DMS153 treated with DMSO at 0.1 percent for 48 hours (cell line): ENCODE data around the gene MDFIC.

ENCODE experiments used
- DNase-seq: peaks from one replicate; lab custom pipeline; 2025; ENCODE audit not compliant: unreplicated experiment; lab: John Stamatoyannopoulos, UW

Gene MDFIC

DNA sequence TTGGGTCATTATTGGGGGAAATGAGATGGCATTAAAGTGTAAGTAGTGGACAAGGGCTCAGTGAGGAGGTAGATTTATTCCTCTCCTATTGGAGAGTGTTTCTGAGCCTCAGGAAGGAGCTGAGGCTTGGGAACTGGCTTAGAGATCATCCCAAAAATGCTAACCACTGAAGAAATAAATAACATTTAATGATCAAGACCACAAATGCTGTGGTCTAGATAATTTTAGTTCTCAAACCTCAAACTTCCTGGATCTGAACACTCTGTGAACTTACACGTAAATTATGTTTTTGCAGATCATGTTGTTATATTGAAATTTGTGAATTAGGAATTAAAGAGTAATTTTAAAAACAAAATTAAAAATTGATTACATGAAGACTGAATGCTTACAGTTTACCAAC, 27.3 kb downstream of the MDFIC start:
- DNase-seq = no peak

DNA sequence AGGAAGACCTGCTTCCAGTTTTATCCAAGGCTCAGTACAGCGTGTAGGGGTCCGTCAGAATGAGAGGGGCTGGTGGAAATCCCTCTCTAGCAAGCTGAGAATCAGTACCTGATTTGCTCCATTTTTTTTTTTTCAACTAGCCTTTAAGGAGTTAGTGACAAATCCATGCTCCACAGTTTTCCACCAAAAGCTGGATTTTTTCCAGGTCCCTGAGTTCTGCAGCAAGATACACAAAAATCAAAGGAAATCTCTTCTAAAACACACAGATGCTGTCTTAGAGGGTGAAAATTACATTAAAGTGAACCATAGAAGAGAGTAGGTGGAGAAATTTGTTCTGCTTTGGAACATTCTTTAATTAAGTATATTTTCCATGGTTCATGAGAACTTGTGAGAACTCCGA, 30.4 kb downstream of the MDFIC start:
- DNase-seq = no peak

DNA sequence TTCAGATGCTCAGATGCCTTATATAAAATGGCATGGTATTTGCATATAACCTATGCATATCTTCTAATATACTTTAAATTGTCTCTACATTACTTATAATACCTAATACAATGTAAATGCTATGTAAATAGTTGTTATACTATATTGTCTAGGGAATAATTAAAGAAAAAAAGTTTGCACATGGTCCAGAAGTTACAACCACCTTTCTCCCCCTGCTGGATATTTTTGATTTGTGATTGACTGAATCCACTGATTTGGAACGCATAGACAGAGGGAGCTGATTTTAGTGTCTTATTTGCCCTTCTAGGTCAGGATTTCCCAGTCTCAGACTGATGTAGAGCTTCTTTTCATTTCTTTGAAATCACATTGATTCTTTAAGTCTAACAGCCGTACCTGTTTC, 31.8 kb downstream of the MDFIC start:
- DNase-seq = no peak

DNA sequence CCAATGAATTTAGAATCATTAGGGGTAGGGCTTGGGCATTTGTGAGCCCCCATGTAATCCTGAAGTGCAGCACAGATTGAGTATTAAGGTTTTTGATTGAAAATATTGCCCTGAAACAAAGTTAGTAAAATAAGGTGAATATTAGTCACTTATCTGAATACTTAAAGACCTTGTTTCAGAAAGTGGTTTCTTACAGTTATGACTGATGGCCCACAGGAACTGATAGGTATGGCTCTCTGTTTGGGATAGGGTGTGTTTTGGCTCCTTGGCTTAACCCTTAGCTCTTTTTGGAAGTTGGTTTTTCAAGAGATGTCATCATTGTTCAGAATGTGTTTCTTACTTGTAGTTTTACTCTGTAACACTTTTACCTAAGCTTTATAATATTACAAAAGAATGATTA, 34.8 kb downstream of the MDFIC start:
- DNase-seq = no peak

DNA sequence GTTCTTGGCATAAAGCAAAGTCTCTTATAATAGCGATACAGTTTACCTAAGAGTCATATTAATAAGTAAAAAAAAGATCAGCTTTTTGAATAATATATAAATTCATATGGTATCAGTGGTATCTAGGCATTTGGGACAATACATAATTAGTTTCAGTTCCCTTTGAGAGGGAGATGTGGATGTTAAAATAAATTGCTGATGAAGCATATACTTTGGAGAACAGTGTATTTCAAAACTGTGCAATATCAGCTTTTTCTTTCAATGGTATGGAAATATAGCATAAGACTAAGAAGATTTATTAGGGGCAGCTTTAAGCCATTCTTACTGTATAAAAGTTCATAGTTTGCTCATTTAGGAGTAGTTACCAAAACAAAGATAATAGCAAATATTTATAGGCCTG, 35.5 kb downstream of the MDFIC start:
- no peak for DNase-seq

DNA sequence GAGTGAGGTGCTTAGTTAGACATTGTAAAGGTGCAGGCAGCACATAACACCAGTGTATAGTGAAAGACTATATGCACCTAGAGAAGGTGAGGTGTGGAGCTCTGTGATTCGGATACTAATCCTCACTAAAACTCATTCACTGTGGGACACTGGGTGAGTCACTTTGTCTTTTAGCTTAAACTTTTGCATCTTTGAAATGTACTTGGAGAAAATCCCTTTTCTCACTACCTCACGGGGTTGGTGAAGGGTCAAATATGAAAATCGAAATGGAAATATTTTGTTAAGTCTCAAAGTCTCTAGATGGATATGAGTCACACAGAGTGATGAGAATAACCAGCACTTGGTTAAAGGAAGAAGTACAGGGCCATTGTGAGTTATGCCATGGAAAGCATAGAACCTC, 38.0 kb downstream of the MDFIC start:
- DNase-seq = no peak

DNA sequence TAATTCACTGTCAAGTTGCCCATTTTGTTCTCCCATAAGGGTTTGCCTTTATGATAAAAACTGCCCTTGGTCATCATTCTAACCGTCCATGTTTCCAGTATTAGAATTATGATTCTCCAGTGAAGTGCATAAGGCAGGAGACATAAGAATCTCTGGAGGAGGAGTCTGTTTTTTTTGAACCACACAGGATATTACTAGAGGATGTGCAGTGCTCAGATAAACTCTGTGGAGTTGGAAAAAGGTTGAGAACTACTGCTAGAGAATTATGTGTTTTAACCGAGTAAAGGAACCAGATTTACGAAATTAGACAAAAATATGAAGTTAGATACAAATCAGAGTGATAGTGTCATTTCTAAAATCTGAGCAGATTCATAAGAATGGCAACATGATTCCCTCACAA, 40.5 kb downstream of the MDFIC start:
- no peak for DNase-seq

DNA sequence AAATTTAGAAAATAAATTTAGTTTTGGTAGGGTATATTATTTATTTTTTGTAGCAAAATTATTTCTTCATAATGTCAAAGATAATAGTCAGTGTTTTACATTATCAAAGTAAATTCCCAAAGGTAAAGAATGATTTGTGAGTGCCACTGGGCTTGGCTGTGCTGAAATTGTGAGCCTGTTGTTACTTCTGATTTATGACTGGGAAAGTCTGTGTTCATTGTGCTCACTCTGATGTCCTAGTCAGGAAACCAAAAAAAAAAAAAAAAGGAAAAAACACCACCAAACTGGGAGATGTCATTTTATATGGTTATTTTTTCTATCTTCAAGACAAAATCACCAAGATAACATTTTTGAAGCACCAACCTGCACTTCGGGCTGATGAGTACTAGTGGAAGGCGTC, 44.3 kb downstream of the MDFIC start:
- no peak for DNase-seq

DNA sequence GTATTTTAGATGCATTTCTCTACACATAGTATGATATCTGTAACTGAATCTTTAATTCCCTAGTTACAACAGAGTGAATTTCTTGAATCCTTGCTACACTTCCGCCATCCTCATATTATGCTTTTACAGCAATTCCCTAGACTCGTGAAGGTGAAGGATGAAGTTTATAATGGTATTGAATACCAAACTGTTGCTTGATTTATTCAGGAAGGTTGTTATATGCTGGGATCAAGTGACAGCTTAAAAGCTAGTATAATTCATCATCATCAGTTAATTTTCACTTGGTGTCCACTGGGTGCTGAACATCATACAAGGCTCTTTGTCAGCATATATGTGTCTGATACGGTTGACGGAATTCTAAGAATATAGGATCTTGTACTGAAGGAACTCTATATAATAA, 47.2 kb downstream of the MDFIC start:
- no peak for DNase-seq

DNA sequence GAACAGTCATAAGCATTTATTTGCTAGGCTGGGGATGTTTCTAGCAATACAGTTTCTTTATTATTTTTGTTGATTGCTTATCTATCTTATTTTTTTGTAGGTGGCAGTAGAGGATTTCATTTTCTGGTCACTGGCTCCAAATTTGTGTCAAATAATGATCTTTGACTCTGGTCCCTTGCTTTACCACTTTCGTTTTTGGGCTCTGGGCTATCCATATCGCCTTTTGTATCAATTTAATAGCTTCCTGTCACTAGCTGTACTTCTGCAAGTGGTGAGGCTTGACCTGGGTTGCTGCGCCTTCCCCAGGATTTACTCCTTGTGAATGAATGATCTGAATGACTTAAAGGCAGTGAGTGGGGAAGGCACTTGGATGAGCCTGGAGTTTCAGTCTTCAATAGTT, 48.4 kb downstream of the MDFIC start:
- DNase-seq = no peak

DNA sequence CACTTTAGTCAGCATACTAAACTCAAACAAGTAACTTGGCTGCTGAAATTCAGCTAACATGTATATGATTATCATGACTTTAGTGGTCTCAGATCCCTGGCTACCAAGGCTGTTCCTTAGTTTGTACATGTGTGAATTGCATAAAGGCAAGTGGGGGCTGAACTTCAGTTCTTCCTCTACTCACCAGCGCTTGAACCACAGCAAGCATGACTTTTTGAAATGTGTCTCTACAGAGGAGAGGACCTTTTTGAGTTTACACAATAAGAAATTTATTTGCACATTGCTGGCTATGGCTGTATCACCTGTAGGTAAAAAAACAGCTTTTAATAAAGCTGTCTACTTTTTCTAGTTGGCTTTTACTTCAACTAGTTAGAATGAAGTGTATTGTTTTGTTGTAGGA, 48.8 kb downstream of the MDFIC start:
- no peak for DNase-seq

DNA sequence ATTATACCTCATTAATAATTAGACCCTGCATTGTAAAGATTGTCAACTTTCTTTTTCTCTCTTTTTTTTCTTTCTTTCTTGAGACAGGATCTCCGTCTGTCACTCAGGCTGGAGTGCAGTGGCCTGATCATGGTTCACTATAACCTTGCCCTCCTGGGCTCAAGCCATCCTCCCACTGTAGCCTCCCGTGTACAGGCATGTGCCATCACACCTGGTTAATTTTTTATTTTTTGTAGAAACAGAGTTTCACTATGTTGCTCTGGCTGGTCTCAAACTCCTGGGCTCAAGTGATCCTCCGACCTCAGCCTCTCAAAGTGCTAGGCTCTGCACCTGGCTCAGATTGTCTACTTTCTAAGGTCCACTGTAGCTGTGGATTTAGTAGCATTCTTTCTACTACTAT, 50.7 kb downstream of the MDFIC start:
- no peak for DNase-seq

DNA sequence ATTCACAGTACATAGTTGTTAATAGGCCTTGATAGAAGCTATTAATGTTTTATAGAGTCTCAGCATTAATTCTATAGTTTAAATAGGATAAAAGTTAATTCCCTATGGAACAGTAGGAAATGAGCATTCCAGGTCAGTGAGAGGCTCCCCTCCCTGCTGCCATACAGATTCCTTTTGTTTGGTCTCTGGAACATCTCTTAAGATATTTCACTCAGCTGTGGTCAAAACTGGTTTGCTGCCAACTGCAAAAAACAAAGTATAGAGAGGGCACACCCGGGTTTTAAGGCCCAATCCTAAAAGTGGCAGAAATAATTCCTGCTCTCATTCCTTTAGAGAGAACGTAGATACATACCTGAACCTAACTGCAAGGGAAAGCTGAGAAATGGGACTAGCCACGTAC, 51.3 kb downstream of the MDFIC start:
- DNase-seq = no peak

DNA sequence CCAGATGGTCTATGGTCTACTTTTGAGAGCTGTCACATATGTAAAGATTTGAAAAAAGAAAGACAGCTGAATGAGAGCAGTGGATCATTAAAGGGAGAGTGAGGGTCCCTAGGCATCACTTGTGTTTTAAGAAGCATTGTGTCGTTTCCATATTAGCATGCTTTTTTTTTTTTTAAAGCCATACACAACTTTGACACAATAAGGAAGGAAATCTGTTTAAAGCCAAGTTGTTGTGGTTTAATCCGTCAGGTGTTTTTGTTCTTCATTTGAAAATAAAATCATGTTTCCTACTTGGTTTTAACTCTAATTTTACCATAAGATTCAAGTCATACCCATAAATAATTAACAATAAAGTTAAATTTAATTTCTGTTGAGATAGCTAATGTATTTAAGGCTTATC, 53.5 kb downstream of the MDFIC start:
- no peak for DNase-seq

DNA sequence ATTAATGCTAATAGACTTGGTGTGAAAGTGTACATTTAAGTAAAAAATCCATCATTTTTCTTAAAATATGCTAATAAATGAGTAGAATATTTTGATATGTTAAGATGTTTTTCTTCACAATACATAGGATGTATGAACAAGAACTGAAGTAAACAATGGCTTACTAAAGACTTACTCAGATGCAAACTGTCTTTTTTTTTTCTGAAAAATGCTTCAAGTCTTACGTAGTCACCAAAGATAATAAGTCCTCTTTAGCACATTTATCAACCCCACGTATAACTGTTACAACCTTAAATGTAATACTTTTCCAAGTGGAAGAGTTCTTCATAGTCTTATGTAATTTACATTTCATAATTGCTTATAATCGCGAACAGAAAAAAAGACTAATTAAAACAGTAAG, 54.8 kb downstream of the MDFIC start:
- DNase-seq = no peak

DNA sequence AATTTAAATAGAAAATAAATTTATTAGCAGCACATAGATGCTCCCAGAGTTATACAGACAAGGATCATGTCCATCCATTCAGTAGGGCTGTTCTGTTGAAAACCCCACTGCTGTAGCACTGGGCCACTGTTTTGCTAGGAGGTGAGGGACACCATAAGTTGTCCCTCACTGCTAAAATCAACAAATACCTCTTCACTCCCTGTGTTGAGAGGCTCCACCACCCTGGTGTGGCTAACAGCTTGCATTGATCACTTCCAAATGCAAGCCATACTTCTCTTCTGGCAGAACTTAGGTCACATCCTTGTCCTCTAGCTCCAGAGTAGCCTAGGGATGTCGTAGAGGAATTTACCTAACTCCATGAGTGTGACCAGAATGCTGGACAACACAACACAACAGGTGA, 55.4 kb downstream of the MDFIC start:
- DNase-seq = no peak

DNA sequence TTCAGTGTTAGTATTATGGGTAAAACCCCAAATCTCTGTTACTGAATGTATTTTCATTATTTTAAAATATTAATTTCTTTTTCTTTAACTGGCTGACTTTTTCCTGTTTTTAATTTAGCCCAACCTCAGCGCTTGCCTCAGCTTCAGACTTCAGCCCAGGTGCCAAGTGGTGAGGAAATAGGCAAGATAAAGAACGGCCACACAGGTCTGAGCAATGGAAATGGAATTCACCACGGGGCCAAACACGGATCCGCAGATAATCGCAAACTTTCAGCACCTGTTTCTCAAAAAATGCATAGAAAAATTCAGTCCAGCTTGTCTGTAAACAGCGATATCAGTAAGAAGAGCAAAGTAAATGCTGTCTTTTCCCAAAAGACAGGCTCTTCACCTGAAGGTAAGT, 57.5 kb downstream of the MDFIC start:
- DNase-seq = no peak

DNA sequence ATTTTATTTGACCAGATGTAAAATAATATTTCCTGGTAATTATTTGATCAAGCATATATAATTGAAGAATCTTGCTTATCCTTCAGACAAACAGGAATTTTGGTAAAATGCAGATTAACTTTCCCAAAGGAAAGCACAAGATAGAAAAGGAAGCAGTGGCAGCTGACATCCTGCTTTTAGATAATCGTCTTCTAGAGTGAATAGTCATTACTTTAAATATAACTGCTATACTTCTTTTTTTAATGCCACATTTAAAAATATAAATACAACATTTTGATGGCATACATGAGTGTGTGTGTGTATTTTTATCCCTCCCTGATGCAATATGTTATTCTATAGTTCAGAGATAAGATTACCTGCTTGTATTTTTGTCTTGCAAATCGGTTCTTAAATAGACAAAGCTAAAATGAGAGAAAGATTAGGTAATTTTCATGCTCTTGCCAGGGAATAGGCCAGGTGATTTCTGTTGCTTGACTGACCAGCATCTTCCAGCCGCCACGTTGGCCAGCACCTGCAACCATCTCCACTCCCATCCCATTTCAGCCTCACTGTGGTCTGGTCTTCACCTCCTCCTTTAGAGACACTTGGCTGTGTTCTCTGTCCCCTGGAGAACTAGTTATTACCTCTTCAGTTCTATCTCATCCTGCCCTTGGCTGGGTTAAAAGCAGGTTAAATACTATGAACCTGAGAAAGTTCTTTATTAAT, 58.1 kb downstream of the MDFIC start:
- no peak for DNase-seq

DNA sequence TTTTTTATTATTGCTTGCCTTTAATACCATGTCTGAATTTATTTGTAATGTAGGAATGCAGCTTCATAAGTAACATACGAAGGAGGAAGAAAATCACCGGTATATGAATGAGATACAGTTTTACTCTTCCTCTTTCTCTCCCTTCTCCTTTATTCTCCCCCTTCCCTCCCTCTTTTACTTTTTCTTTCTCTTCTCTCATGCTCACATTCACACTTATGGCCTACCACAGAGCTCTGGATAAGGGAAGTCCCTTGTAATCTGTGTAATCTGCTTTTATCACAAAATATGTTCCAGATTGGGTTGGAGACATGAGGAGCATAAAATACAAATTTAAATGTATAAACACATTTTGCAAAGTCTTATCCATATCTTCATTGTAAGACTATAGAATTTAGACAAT, 59.4 kb downstream of the MDFIC start:
- DNase-seq = no peak

DNA sequence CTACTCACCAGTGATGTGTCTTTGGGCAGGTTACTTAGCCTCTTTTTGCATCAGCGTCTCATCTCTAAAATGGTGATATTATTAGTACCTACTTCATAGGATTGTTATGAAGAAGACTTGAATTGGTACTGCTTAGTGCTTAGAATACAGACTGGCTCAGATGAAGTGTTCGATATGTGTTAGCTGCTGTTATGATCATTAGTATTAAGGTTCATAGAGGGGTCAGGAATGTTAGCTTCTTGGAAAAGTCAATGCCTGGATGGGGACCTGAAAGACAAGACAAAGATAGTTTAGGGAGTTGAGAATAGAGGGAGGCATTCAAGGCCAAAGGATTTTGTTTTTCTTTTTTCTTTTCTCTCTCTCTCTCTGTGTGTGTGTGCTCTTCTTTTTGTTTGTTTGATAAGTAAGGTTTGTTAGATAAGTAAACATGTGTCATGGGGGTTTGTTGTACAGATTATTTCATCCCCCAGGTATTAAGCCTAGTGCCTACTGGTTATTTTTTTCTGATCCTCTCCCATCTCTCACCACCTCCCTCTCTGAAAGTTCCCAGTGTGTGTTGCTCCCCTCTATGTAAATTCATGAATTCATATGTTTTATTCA, 63.3 kb downstream of the MDFIC start:
- no peak for DNase-seq

DNA sequence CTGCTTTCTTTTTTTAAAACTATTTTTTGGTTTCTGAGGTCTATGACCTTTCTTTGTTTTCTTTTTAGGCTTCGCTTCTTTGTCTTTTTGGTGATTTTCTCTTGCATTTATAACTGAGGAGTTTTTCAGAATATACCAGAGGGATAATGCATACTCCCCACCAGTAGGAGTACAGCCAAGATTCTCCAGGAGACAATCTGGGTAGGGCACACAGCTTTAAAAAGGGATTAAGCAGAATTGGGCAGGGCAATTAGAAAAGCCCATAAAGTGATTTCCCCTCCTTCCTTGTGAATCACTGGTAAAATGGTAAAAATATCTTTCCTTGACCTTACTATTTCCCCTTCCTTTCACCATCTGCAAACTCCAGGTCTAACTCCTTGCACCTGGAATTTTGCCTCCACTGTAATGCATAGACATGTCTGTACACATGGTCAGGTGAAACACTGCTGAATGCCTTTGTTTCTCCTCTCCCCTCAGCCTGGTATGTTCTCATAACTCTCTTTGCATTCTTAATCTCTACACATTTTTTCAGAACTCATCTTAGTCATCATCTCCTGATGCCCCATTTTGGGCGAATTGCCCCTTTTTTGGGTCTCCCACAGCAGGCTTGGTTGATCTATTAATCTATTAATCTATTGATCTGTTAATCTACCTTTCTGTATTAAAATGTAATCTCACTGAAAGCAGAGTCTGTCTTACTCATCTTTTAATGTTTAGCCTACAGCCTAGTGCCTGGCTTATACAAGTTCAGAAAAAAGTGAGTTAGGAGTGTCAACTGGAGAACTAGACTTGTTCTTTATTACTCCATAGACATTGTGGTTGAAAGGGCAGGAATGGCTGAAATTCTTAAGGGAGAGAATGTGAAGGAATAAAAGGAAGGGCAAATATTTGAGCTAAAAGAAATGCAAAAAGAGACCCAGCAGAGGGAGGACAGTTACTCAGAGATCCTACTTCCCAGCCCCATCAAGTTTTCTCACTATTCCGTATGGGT, 64.6 kb downstream of the MDFIC start:
- no peak for DNase-seq

DNA sequence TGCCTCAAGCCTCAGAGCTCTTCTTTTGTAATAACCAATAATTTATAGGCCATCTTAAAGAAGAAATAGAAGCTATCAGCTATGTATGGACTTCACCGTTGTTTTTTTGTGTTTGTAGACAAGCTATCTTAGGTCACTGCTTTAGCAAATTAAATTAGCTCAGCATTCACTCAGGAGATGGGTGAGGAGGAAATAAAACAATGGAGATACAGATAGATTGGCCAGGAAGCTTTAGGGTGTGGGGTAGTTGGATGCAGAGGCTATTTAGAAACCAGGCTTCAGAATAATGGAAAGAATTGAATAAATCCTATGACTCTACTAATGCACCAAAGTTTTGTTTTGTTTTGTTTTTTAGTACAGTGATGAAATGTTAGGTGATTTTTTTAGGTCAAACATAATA, 66.1 kb downstream of the MDFIC start:
- DNase-seq = no peak
